Epithelial cell of esophagus (primary cell): ENCODE data around the gene TEX47.

Experiments
- DNase-seq: peaks from one replicate; pipeline ENCODE4 v3.0.0; 2010; ENCODE audit warnings: low read depth
- H3K4me3 ChIP-seq: 2 replicates; pipeline ENCODE4 v1.5.1; 2011; ENCODE audit warnings: mild to moderate bottlenecking, low read length, control low read depth
- CTCF ChIP-seq: IDR thresholded peaks from 2 replicates; pipeline ENCODE4 v1.5.1; 2011; ENCODE audit warnings: low read depth, mild to moderate bottlenecking, low read length, control low read depth, inconsistent platforms; ENCODE audit not compliant: insufficient read depth; ENCODE audit errors: missing control alignments

TEX47 gene

GRCh38 chr7:88758381-88759229 lies 36.9 kb downstream of the TEX47 start:
- no peak overlapping the region for H3K4me3 ChIP-seq
- no peak for TF ChIP-seq CTCF
- peak; percentile 14 for DNase-seq

DNA sequence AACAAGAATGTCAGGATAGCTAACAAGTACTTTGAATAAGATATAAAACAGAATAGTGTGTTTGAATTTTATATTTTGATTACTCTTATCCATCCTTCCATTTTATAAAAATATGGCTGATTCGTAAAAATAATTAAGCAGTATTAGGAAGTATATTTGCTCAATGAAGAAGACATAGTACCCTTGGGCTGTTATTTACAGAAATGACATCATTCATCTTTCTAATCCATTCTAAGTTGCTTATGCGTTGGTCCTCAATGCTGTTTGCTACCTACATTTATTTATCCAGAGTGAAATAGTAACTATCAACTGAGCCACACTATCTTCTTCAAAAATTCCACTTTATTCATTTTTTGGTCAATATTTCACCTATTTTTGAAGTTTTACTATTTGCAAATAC lies 38.2 kb downstream of the TEX47 start:
- no peak for TF ChIP-seq CTCF
- DNase-seq: no peak
- no peak overlapping the region for H3K4me3 ChIP-seq

DNA sequence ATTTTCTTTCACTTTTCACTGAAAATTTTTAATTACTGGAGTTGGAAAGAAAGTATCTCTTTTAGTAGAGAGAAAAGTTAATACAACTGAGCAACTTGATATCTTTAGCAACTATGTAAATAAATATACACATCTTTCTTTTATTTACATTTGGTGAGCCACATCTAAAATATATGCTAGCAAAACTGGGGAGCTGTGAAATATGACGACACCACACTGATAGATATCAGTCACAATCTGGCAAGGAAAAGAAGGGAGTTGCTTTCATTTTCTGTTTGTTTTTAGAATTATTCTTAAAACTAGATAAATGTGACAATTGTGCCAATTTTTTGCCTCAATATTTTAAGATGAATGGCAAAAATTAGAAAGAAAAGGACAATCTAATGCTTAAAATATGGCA lies 38.7 kb downstream of the TEX47 start:
- TF ChIP-seq CTCF: no peak
- no peak overlapping the region for H3K4me3 ChIP-seq
- DNase-seq: no peak

DNA sequence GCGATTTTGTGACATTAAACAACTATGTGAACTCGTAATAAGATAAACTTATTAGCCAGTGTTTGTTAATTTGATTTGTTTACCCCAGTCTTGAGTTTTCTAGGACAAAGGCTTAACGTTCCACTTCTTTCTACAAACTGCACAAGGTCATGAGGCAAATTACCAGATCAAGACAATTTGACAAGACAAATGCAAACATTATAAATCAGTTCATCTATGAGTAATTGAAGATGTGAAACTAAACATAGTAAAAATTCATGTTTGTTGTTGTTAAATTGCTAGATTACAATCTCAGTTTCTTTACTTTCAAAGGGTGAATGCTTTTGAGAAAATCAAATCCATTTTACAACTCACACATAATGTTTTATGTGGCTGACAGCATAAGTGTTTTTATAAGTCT lies 49.4 kb downstream of the TEX47 start:
- no peak for DNase-seq
- H3K4me3 ChIP-seq: no peak overlapping the region
- no peak for TF ChIP-seq CTCF
